Measurements from ENCODE around the gene CCDC157. TPM values are rescaled to one million over a fixed set of nuclear protein-coding genes. Genes with fewer than 3 reads are reported as not detected.

The CCDC157 gene
- total RNA-seq, 1 experiment from 2014 or later = 6.2 TPM

DNA sequence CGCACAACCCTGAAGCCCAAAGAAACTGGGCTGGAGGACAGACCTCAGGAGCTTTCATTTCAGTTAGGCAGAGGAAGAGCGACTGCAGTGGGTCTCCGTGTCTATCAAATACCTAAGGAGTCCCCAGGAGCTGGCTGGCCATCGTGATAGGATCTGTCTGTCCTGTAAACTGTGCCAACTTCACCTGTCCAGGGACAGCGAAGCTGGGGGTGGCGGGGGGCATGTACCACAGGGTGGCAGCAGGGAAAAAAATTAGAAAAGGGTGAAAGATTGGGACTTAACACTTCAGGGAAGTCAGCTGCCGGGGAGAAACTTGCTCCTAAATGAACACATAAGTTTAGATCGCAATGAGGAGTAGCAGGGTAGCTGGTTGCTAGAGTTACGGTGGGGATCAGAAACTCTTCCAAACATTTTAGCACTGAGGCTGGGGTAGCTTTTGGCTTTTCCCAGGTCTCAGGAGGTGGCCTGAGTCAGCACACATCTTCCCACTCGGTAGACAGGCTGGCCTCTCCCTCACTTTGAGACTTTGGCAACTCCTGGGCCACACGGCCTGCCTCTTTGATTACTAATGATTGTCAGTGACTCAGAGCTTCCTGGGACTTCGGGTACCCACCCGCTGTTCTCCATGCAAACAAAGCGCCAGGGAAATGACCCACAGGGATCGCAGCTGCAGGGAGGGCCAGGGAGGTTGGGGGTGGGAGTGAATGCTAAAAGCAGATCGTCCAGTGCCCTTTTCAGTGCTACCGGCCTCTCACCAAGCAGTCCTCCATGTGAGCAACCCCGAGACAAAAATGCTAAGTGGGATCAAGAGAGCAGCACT lies 65.9 kb downstream of the CCDC157 start:
- Histone ChIP-seq H3K9me3 (ENCODE audit: insufficient read depth, low read depth) (no peaks in the 10 kb centered on the region), H3K4me3 (peak overlapping the region; percentile 70), H3K27me3 (ENCODE audit: insufficient read depth, low read depth) (no peaks in the 10 kb centered on the region), H3K4me1 (replicated peaks; ENCODE audit: insufficient read depth) (peaks cover 52% of the 10 kb centered on the region), H3F3A (ENCODE audit: insufficient read depth, low read depth) (peaks cover 79% of the 10 kb centered on the region), H3K79me2 (ENCODE audit: low read depth) (peaks cover 24% of the 10 kb centered on the region), H3K4me2 (peak overlapping the region; percentile 88), H3K27ac (peak overlapping the region; percentile 93), H2AFZ (no peak overlapping the region), H3K9me2 (ENCODE audit: insufficient read depth) (no peaks in the 10 kb centered on the region), H3K36me3 (ENCODE audit: low read depth) (peaks cover 24% of the 10 kb centered on the region), H4K20me1 (ENCODE audit: insufficient read depth) (no peaks in the 10 kb centered on the region)
- BruUV-seq (replicated peaks) = no TSS peak
- peak; percentile 85 to 99 for DNase-seq
- ChIA-PET CTCF (interaction anchor here (1.0 kb wide), 1 partner anchor 25 kb away, joined by 3 read pairs; no protein-coding TSS in a partner anchor), POLR2A (ENCODE audit: unreplicated experiment) (interaction anchor here (0.7 to 1.3 kb wide), 4 partner anchors 11 to 214 kb away, joined by 3 to 8 read pairs (median 4); partner anchors contain the start of genes CCDC157, RNF215 and SF3A1)
- intact Hi-C loops (cut with micrococcal nuclease; ENCODE audit: unreplicated experiment) = loop anchor here (1.0 to 10.0 kb wide), 3 partner anchors 10 to 182 kb away; partner anchors contain the start of gene TCN2
- TF ChIP-seq, protein P1, sequence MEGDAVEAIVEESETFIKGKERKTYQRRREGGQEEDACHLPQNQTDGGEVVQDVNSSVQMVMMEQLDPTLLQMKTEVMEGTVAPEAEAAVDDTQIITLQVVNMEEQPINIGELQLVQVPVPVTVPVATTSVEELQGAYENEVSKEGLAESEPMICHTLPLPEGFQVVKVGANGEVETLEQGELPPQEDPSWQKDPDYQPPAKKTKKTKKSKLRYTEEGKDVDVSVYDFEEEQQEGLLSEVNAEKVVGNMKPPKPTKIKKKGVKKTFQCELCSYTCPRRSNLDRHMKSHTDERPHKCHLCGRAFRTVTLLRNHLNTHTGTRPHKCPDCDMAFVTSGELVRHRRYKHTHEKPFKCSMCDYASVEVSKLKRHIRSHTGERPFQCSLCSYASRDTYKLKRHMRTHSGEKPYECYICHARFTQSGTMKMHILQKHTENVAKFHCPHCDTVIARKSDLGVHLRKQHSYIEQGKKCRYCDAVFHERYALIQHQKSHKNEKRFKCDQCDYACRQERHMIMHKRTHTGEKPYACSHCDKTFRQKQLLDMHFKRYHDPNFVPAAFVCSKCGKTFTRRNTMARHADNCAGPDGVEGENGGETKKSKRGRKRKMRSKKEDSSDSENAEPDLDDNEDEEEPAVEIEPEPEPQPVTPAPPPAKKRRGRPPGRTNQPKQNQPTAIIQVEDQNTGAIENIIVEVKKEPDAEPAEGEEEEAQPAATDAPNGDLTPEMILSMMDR (conservative IDR thresholded peaks at IDR 0.05) = no peak
- TF ChIP-seq EZH2 (IDR thresholded peaks at IDR 0.05; ENCODE audit: low read depth) = no peak

DNA sequence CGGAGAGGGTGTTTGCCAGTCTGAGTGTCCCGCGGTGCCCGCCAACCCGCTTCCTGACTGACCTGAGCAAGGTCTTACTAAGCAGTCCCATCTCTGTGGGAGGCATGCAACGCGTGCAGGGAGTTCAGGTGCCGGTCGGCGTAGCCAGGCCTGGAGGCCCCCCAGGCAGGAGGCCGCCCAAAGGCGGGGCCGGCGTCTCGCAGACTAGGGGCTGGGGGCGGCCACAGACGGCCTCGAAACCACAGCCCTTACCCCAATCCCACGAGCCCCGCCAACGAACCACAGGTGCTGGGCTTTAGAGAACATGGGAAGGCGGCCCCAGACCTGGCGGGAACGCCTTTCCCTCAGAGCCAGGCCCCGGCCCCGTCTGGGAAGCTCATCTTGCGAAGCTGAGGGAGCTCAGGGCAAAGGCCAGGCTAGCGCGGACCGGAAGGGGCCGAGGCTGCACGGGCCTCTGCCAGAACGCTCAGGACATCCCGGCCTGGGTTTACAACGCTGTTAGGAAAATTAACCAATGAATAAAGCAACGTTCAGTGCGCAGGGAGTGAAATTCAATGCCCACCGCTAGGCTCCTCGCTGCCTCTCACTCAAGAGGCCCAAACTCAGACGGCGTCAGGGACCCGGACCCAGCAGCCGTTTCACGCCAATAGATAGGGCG lies 66.6 kb downstream of the CCDC157 start:
- Histone ChIP-seq H3K9me2 (ENCODE audit: insufficient read depth) (no peaks in the 10 kb centered on the region), H3K4me3 (peak overlapping the region; percentile 70), H2AFZ (peak overlapping the region; percentile 64; the same call in 1 of the 2 replicates), H3F3A (ENCODE audit: insufficient read depth, low read depth) (peaks cover 79% of the 10 kb centered on the region), H3K79me2 (ENCODE audit: low read depth) (peaks cover 24% of the 10 kb centered on the region), H3K27ac (peak overlapping the region; percentile 93), H4K20me1 (ENCODE audit: insufficient read depth) (no peaks in the 10 kb centered on the region), H3K4me1 (replicated peaks; ENCODE audit: insufficient read depth) (peaks cover 52% of the 10 kb centered on the region), H3K4me2 (peak overlapping the region; percentile 88), H3K36me3 (ENCODE audit: low read depth) (peaks cover 20% of the 10 kb centered on the region; the same call in 1 of the 2 replicates), H3K9me3 (ENCODE audit: insufficient read depth, low read depth) (no peaks in the 10 kb centered on the region), H3K27me3 (ENCODE audit: insufficient read depth, low read depth) (no peaks in the 10 kb centered on the region)
- intact Hi-C loops (cut with micrococcal nuclease; ENCODE audit: unreplicated experiment) = loop anchor here (1.0 to 10.0 kb wide), 3 partner anchors 11 to 181 kb away; partner anchors contain the start of gene TCN2
- TF ChIP-seq EZH2 (IDR thresholded peaks at IDR 0.05; ENCODE audit: low read depth) = no peak
- TF ChIP-seq, protein P1 (conservative IDR thresholded peaks at IDR 0.05) = no peak
- DNase-seq = no peak
- CTCF ChIA-PET = interaction anchor here (0.7 to 1.5 kb wide), 5 partner anchors 15 to 97 kb away, joined by 3 to 5 read pairs (median 3); partner anchors contain the start of gene TBC1D10A
- TSS peak; percentile 46 for BruUV-seq (replicated peaks)
- POLR2A ChIA-PET (ENCODE audit: unreplicated experiment) = interaction anchor here (0.6 to 1.7 kb wide), 13 partner anchors 11 to 867 kb away, joined by 3 to 20 read pairs (median 6); partner anchors contain the start of genes CCDC157, PES1, RNF215 and SEC14L2
